GM12874 (cell line): ENCODE data around the gene NUDT16L1.

Source experiments
- TF ChIP-seq, protein P1 (sequence below): IDR thresholded peaks from 2 replicates; pipeline ENCODE4 v1.5.1; 2011; ENCODE audit warnings: low read depth, mild to moderate bottlenecking, control low read depth, low read length, moderate library complexity; ENCODE audit not compliant: insufficient read depth

Gene NUDT16L1

DNA sequence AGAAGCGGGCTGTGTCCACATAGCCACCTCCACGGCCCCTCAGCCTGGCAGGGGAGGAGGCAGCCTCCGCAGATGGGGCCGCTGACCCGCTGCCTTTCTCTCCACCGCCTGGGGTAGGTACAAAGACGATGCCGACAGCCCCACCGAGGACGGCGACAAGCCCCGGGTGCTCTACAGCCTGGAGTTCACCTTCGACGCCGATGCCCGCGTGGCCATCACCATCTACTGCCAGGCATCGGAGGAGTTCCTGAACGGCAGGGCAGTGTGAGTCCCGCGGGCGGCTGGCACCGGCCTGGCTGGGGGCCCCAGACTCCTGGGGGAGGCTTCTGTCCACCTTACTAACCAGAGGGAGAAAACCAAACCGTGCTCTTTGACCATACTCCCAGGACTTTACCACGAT is 40.8 kb upstream of the NUDT16L1 start:
- TF ChIP-seq, protein P1, sequence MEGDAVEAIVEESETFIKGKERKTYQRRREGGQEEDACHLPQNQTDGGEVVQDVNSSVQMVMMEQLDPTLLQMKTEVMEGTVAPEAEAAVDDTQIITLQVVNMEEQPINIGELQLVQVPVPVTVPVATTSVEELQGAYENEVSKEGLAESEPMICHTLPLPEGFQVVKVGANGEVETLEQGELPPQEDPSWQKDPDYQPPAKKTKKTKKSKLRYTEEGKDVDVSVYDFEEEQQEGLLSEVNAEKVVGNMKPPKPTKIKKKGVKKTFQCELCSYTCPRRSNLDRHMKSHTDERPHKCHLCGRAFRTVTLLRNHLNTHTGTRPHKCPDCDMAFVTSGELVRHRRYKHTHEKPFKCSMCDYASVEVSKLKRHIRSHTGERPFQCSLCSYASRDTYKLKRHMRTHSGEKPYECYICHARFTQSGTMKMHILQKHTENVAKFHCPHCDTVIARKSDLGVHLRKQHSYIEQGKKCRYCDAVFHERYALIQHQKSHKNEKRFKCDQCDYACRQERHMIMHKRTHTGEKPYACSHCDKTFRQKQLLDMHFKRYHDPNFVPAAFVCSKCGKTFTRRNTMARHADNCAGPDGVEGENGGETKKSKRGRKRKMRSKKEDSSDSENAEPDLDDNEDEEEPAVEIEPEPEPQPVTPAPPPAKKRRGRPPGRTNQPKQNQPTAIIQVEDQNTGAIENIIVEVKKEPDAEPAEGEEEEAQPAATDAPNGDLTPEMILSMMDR: no peak

DNA sequence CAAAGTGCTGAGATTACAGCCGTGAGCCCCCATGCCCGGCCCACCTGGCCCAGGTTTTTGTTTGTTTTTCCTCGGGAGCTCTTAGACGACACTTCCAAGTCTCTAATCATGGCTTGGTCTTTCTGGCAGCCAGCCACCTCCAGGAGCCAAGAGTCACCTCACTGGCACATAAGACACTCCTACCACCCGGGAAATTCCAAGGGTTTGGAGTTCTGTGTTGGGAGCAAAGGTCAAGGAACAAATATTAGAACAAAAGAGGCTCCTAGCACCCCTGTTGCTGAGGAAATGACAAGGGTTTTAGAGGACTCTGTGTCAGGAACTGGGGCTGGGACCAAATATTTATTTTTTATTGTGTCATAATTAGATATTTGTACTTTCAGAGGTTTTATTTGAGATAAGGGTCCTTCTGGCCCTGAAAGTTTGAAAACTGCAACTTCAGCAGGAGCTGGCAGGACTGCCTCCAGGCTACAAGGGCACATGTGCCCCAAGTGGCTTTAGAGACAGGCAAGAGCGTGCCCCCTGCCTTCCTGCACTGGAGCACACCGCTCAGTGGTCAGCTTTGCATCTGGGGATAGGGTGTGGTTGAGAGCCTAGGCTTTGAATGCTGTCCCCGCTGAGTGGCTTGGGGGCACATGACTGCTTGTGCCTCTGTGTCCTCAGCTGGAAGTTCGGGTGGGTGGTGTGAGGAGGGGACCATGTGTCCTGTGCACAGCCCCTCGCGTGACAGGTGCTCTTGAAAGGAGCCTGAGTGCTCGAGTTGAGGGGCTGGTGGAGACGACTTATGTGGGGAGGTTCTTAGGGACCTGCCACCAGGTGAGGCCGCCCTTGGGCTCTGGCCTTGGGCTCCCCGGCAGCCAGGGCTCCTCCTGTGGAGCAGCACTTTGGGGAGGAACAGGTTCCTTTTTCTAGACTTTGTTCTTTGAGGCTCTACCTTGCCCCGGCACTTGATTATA is 39.1 kb upstream of the NUDT16L1 start:
- TF ChIP-seq, protein P1: no peak

DNA sequence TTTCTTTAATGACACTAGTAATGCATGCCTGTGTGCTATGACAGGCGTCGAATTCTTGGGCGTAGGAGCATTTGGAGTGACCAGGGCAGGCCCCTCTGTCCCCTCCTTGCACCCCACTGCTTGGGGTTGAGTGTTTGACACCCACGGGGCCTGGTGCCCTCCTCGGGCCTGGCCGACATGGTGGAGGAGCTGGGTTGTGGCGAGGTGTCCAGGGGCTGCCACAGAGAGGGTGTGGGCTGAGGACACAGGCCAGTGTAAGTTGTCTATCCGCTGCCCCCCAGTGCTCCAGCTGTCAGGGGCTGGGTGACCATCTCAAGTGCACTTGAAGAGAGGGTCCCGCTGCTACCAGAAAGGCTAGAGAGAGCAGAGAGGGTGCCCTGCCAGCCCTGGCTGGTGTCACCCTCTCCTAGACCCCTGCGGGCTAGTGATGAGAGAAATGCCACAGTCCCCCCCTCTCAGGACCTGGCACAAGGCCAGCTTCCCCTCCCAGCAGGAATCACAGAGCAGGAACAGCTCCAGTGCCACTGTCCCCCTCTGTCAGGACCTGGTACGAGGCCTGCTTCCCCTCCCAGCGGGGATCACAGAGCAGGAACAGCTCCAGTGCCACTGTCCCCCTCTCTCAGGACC is 38.3 kb upstream of the NUDT16L1 start:
- TF ChIP-seq, protein P1: no peak

DNA sequence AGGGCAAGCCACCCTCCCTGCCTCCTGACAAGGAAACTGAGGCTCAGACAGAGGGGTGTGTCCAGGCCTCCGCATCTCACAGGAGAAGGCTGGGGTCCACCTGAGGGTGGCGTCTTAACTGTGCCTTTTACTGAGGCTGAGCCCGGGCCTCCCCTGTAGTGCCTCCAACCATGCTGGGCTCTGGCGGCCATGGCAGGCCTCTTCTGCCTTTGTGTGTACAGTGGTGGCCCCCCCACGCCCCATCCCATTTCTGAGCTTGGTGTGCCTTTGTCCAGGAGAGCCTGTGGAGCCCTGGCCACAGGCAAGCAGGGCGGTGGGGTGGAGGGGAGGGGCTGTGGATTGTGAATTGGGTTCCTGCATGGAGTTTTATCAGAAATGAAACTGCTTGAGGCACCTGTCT is 37.6 kb upstream of the NUDT16L1 start:
- TF ChIP-seq, protein P1: no peak

DNA sequence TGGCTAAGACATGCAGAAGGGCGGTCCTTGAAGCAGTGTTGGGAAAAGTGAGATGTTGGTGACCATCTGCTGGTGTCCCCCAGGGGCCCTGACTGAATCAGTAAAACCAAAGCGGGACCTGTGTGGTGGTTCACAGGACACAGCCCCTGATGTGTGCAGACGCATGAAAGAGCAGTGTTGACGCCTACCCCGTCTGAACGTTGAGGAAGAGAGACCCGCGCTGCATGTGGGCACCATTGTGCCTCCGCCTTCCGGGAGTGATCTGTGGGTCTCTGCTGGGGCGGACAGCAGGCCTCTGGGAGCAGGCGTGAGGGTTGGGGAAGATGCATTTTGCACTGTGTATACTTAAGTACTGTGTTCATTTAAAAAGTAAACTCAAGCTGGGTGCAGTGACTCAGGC is 37.1 kb upstream of the NUDT16L1 start:
- TF ChIP-seq, protein P1: no peak

DNA sequence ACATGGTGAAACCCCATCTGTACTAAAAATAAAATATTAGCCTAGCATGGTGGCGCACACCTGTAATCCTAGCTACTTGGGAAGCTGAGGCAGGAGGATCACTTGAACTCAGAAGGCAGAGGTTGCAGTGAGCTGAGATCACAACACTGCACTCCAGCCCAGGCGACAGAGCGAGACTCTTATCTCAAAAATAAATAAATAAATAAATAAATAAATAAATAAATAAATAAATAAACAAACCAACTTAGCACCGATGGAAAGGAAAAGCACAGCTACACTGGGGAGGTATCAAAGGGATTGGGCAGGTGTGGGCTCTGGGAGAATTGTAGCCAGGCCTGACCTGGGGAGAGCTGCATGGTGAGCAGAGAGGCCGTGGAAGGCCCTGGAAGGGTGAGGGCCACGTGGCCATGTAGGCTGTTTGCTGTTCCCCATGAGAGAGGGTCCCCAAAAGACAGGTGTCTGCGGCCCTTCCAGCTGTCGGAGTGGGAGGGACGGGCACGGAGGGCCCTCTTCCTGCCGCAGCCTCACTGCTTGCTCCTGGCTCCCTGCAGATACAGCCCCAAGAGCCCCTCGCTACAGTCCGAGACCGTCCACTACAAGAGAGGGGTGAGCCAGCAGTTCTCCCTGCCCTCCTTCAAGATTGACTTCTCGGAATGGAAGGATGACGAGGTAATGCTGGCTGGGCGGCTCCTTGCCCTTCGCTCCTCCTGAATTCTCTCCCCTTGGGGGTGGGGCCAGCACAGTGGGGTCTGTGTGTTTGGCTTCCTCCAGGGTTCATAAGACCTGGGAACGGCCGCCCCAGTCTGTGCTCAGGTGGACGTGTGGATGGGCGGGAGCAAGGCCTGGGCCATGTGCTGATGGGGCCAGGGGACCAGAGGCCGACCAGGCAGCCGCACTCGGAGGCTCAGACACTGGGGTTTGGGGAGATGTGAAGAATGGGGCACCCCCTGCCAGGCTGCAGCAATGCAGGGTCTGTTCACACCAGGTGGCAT is 36.4 kb upstream of the NUDT16L1 start:
- TF ChIP-seq, protein P1: no peak
